IMR-90 (cell line): ENCODE data around the gene CYSTM1. TPM values are rescaled to one million over a fixed set of nuclear protein-coding genes. Genes with fewer than 3 reads are reported as not detected.

Experiments
- ATAC-seq: fragments of 200-7000 bp; cut with Tn5 transposase; 2 replicates; pipeline ENCODE4 v1.9.1; 2020; ENCODE audit warnings: low read depth, mild to moderate bottlenecking, moderate library complexity
- BruUV-seq: library from RNA; stranded (reverse); fragments of 400-500 nt; replicated peaks from 2 replicates; lab custom pipeline; 2021; lab: Mats Ljungman, UMichigan
- CTCF ChIA-PET: fragments of 300-600 bp; formaldehyde crosslinking; extraction: SDS; loops from one replicate; lab custom pipeline; 2021; ENCODE audit warnings: antibody characterized with exemption; lab: Yijun Ruan, JAX
- POLR2A ChIA-PET: fragments of 300-600 bp; sonication (Branson Sonifier 250); formaldehyde crosslinking; loops from one replicate; lab custom pipeline; 2022; ENCODE audit warnings: antibody characterized with exemption; ENCODE audit not compliant: unreplicated experiment; lab: Charles Lee
- DNase-seq: peaks from one replicate; pipeline ENCODE4 v3.0.0; 2013
- H2AFZ ChIP-seq: replicated peaks from 2 replicates; pipeline ENCODE3; 2013; ENCODE audit warnings: low read length, mild to moderate bottlenecking; ENCODE audit not compliant: poor library complexity
- H2AK5ac ChIP-seq: 2 replicates; pipeline ENCODE4 v1.6.1; 2013; ENCODE audit warnings: low read depth, low read length, inconsistent platforms
- H2AK9ac ChIP-seq: replicated peaks from 2 replicates; pipeline ENCODE3; 2013; ENCODE audit warnings: mild to moderate bottlenecking, low read depth, low read length, moderate library complexity; ENCODE audit not compliant: poor library complexity
- H2BK120ac ChIP-seq: 2 replicates; pipeline ENCODE4 v1.6.1; 2013; ENCODE audit warnings: low read depth, low read length, inconsistent platforms
- H2BK15ac ChIP-seq: 3 replicates; pipeline ENCODE4 v1.6.1; 2013; ENCODE audit warnings: low read depth, low read length, inconsistent platforms
- H2BK20ac ChIP-seq: 2 replicates; pipeline ENCODE4 v1.6.1; 2013; ENCODE audit warnings: low read depth, mild to moderate bottlenecking, inconsistent platforms, low read length, moderate library complexity
- H2BK5ac ChIP-seq: 2 replicates; pipeline ENCODE4 v1.6.1; 2013; ENCODE audit warnings: mild to moderate bottlenecking, low read depth, low read length, inconsistent platforms; ENCODE audit not compliant: poor library complexity, severe bottlenecking
- H3K14ac ChIP-seq: replicated peaks from 2 replicates; pipeline ENCODE4 v1.6.1; 2013; ENCODE audit warnings: low read depth, low read length, inconsistent platforms
- H3K18ac ChIP-seq: 2 replicates; pipeline ENCODE4 v1.6.1; 2013; ENCODE audit warnings: low read depth, low read length, control low read depth
- H3K23ac ChIP-seq: 2 replicates; pipeline ENCODE4 v1.6.1; 2013; ENCODE audit warnings: low read depth, low read length, inconsistent platforms
- H3K27ac ChIP-seq: 2 replicates; pipeline ENCODE4 v1.5.1; 2013; ENCODE audit warnings: mild to moderate bottlenecking, control low read depth, low read length; ENCODE audit not compliant: insufficient read depth
- H3K27me3 ChIP-seq: 2 replicates; pipeline ENCODE4 v1.6.1; 2013; ENCODE audit warnings: low read length; ENCODE audit not compliant: control insufficient read depth, insufficient read depth
- H3K36me3 ChIP-seq: 2 replicates; pipeline ENCODE4 v1.6.1; 2013; ENCODE audit warnings: low read length, mixed read lengths; ENCODE audit not compliant: control insufficient read depth, insufficient read depth
- H3K4ac ChIP-seq: 2 replicates; pipeline ENCODE4 v1.6.1; 2013; ENCODE audit warnings: low read depth, low read length, inconsistent platforms
- H3K4me1 ChIP-seq: 2 replicates; pipeline ENCODE4 v1.6.1; 2013; ENCODE audit warnings: low read length, mixed read lengths; ENCODE audit not compliant: control insufficient read depth, insufficient read depth
- H3K4me2 ChIP-seq: 2 replicates; pipeline ENCODE4 v1.6.1; 2013; ENCODE audit warnings: low read depth, mild to moderate bottlenecking, control low read depth, low read length, moderate library complexity
- H3K4me3 ChIP-seq: 2 replicates; pipeline ENCODE4 v1.5.1; 2013; ENCODE audit warnings: low read depth, mild to moderate bottlenecking, control low read depth, low read length, moderate library complexity; ENCODE audit not compliant: insufficient read depth
- H3K56ac ChIP-seq: 2 replicates; pipeline ENCODE4 v1.6.1; 2013; ENCODE audit warnings: low read length, inconsistent platforms; ENCODE audit not compliant: insufficient read depth; ENCODE audit errors: extremely low read depth
- H3K79me1 ChIP-seq, 2 experiments: 2 replicates each; pipeline ENCODE4 v1.6.1; 2013; ENCODE audit warnings: low read length in 2 of 2, inconsistent platforms in 1 of 2, low read depth in 1 of 2
- H3K9ac ChIP-seq: 2 replicates; pipeline ENCODE4 v1.6.1; 2013; ENCODE audit warnings: low read depth, low read length, control low read depth
- H3K9me1 ChIP-seq: 2 replicates; pipeline ENCODE4 v1.6.1; 2013; ENCODE audit warnings: low read length, inconsistent platforms; ENCODE audit not compliant: insufficient read depth
- H3K9me3 ChIP-seq: 2 replicates; pipeline ENCODE4 v1.6.1; 2013; ENCODE audit warnings: low read length; ENCODE audit not compliant: control insufficient read depth, insufficient read depth
- H4K20me1 ChIP-seq: 2 replicates; pipeline ENCODE4 v1.6.1; 2013; ENCODE audit warnings: low read length, inconsistent platforms; ENCODE audit not compliant: insufficient read depth
- H4K5ac ChIP-seq: 2 replicates; pipeline ENCODE4 v1.6.1; 2013; ENCODE audit warnings: mild to moderate bottlenecking, low read depth, low read length, control low read depth
- H4K8ac ChIP-seq, 2 experiments: 2 replicates each; pipeline ENCODE4 v1.6.1; 2013; ENCODE audit warnings: low read depth in 2 of 2, low read length in 2 of 2, control low read depth in 1 of 2, inconsistent platforms in 1 of 2
- H4K91ac ChIP-seq: 2 replicates; pipeline ENCODE4 v1.6.1; 2013; ENCODE audit warnings: low read depth, low read length, inconsistent platforms; ENCODE audit not compliant: insufficient read depth
- BHLHE40 ChIP-seq: fragments of 150-350 bp; IDR thresholded peaks from 2 replicates; pipeline ENCODE4 v1.6.1; 2016; ENCODE audit warnings: mild to moderate bottlenecking, low read depth, low read length
- CHD1 ChIP-seq: IDR thresholded peaks from 2 replicates; pipeline ENCODE4 v1.6.1; 2012; ENCODE audit warnings: low read depth, low read length, improper control_type of control experiment
- CTCF ChIP-seq: conservative IDR thresholded peaks from 2 replicates; pipeline ENCODE4 v1.5.1; 2012; ENCODE audit warnings: mild to moderate bottlenecking, low read depth, low read length, improper control_type of control experiment
- ELK1 ChIP-seq: fragments of 150-350 bp; IDR thresholded peaks from 2 replicates; pipeline ENCODE4 v1.6.1; 2016; ENCODE audit warnings: low read depth, mild to moderate bottlenecking, low read length, moderate library complexity, borderline replicate concordance
- FOS ChIP-seq: fragments of 150-350 bp; IDR thresholded peaks from 2 replicates; pipeline ENCODE4 v1.6.1; 2016; ENCODE audit warnings: low read depth, low read length
- MAFK ChIP-seq: IDR thresholded peaks from 2 replicates; pipeline ENCODE4 v1.6.1; 2012; ENCODE audit warnings: low read depth, low read length, improper control_type of control experiment
- MAZ ChIP-seq: IDR thresholded peaks from 2 replicates; pipeline ENCODE4 v1.6.1; 2012; ENCODE audit warnings: low read depth, mild to moderate bottlenecking, low read length, improper control_type of control experiment, moderate library complexity, borderline replicate concordance
- MXI1 ChIP-seq: IDR thresholded peaks from 2 replicates; pipeline ENCODE4 v1.6.1; 2012; ENCODE audit warnings: low read depth, mild to moderate bottlenecking, low read length, moderate library complexity, borderline replicate concordance
- NFE2L2 ChIP-seq: fragments of 150-350 bp; IDR thresholded peaks from 2 replicates; pipeline ENCODE4 v1.6.1; 2016; ENCODE audit warnings: low read depth, mild to moderate bottlenecking, low read length
- POLR2A ChIP-seq: IDR thresholded peaks from 2 replicates; pipeline ENCODE4 v1.6.1; 2012; ENCODE audit warnings: mild to moderate bottlenecking, low read depth, low read length
- RAD21 ChIP-seq: IDR thresholded peaks from 2 replicates; pipeline ENCODE4 v1.6.1; 2012; ENCODE audit warnings: low read length, improper control_type of control experiment
- RCOR1 ChIP-seq: IDR thresholded peaks from 2 replicates; pipeline ENCODE4 v1.6.1; 2012; ENCODE audit warnings: mild to moderate bottlenecking, low read length, improper control_type of control experiment; ENCODE audit not compliant: insufficient replicate concordance
- RFX5 ChIP-seq: IDR thresholded peaks from 2 replicates; pipeline ENCODE4 v1.8.0; 2012; ENCODE audit warnings: low read depth, mild to moderate bottlenecking, low read length, moderate library complexity
- SMC3 ChIP-seq: fragments of 150-350 bp; IDR thresholded peaks from 2 replicates; pipeline ENCODE4 v1.6.1; 2016; ENCODE audit warnings: low read depth, mild to moderate bottlenecking, antibody characterized with exemption, low read length, moderate library complexity
- USF2 ChIP-seq: fragments of 150-350 bp; IDR thresholded peaks from 2 replicates; pipeline ENCODE4 v1.6.1; 2017; ENCODE audit warnings: mild to moderate bottlenecking, antibody characterized with exemption, low read length, low read depth
- WGBS, 2 experiments: methylation state at CpG; one replicate each; pipeline versions ENCODE4 v1.1.5 to v1.1.7; 2013; ENCODE audit warnings: missing lambda C conversion rate in 2 of 2; ENCODE audit not compliant: insufficient read length in 1 of 2; ENCODE audit errors: extremely low coverage in 2 of 2; 5-methylcytosine and 5-hydroxymethylcytosine counted together
- dilution Hi-C: fragments of 300-500 bp; cut with HindIII; formaldehyde crosslinking; loops from one replicate; pipeline ENCODE4 v1.14.3; 2018; ENCODE audit warnings: low sequenced_read_pairs; ENCODE audit not compliant: unreplicated experiment
- in situ Hi-C: fragments of 300-500 bp; cut with MboI; formaldehyde crosslinking; loops from 3 replicates; pipeline ENCODE4 v1.14.3; 2019; ENCODE audit warnings: low sequenced_read_pairs, inconsistent platforms, mixed read lengths
- intact Hi-C: fragments of 100-400 bp; cut with micrococcal nuclease; formaldehyde crosslinking; loops from 2 replicates; pipeline ENCODE4 v1.10.0; 2022
- polyA plus RNA-seq, 3 experiments: library from polyadenylated mRNA; depleted of rRNA; stranded (reverse); fragments of >200 nt; gene quantifications; 2 replicates each; pipeline ENCODE4 v1.2.3, GENCODE V29; 2012; ENCODE audit warnings: low replicate concordance in 1 of 3
- total RNA-seq: library from RNA; depleted of rRNA; stranded (reverse); fragments of >200 nt; gene quantifications from 2 replicates; pipeline ENCODE4 v1.2.3, GENCODE V29; 2012

Gene CYSTM1
- total and polyA plus RNA-seq, 2 of the 4 experiments (the other 2 are of a cell fraction) = 7.3 to 15.0 TPM

- TF ChIP-seq MAZ = no peak
- TF ChIP-seq RFX5 = no peak
- no peak for TF ChIP-seq FOS
- TF ChIP-seq MAFK = no peak
- no peak for TF ChIP-seq USF2
- no peak for TF ChIP-seq POLR2A
- no peak for TF ChIP-seq RAD21
- no peak for TF ChIP-seq BHLHE40
- no peak for TF ChIP-seq CHD1
- TF ChIP-seq CTCF = no peak
- no peak for TF ChIP-seq NFE2L2
- TF ChIP-seq ELK1 = no peak
- TF ChIP-seq MXI1 = no peak
- TF ChIP-seq SMC3 = no peak
- no peak for TF ChIP-seq RCOR1
- Histone ChIP-seq H3K27ac (no peak overlapping the region), H3K36me3 (no peaks in the 10 kb centered on the region), H3K9me1 (peaks cover 4% of the 10 kb centered on the region; the same call in 1 of the 2 replicates), H2BK120ac (no peak overlapping the region), H3K18ac (no peak overlapping the region), H3K9ac (no peak overlapping the region), H4K91ac (no peak overlapping the region), H4K20me1 (no peaks in the 10 kb centered on the region), H2AFZ (peak overlapping the region; percentile 60), H3K79me1 (peaks cover 0 to 15% of the 10 kb centered on the region in 2 experiments; a peak in 2 of 4 replicates), H4K8ac (no peak overlapping the region), H3K27me3 (no peaks in the 10 kb centered on the region), H3K9me3 (no peaks in the 10 kb centered on the region), H2AK9ac (no peak overlapping the region), H4K5ac (no peak overlapping the region), H3K4me3 (no peak overlapping the region), H2AK5ac (no peak overlapping the region), H3K4ac (no peak overlapping the region), H2BK15ac (no peak overlapping the region), H2BK5ac (no peak overlapping the region), H2BK20ac (no peak overlapping the region), H3K14ac (no peak overlapping the region), H3K4me2 (no peak overlapping the region; the same call in 1 of the 2 replicates), H3K23ac (no peak overlapping the region), H3K56ac (no peak overlapping the region), H3K4me1 (peaks cover 12% of the 10 kb centered on the region)
- BruUV-seq = no TSS peak
- dilution Hi-C loops = no loop called here
- CTCF ChIA-PET = interaction anchor here (0.7 kb wide), 1 partner anchor 1414 kb away, joined by 3 read pairs; no protein-coding TSS in a partner anchor
- no peak for DNase-seq
- in situ Hi-C loops = no loop called here
- intact Hi-C loops = loop anchor here (5.0 kb wide), 1 partner anchor 64 kb away; no protein-coding TSS in a partner anchor
- no peak for ATAC-seq
- POLR2A ChIA-PET = no interaction called here
- no CpG with 5 or more reads among the region's 1 CpG for WGBS, 2 experiments
Observed at GRCh38 chr5:140178086-140178410, 3.1 kb downstream of the CYSTM1 start.
